ENCODE results near the gene CAMTA1.

DNA sequence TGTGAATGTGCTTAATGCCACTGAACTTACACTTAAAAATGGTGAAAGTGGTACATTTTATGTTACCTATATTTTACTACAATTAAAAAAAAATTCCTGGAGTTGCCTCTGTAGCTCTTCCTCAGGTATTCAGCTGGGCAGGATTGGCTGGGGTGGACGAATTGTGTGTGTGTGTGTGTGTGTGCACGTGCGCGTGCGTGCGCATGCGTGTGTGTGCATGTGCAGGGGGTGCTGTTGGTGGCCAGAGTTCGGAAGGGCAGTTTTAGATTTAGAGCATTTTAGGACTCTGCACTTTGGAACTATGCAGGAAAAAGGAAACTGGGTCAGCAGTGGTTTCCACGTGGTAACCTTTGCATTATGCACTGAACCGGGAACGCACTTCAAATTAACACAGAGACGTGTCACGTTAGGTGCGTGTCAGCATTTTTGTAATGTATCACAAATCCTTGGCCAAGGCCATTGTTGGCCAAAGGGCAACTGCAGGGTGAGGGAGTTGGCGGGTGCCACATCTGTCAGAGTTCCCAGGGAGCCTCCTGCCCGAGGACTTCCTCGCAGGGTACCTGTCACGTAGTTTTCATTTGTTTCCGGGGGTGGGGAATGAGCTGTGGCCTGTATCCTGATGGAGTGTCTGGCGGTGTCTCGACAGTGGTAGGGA, 312.8 kb downstream of the CAMTA1 start:
- TF ChIP-seq, protein P1, sequence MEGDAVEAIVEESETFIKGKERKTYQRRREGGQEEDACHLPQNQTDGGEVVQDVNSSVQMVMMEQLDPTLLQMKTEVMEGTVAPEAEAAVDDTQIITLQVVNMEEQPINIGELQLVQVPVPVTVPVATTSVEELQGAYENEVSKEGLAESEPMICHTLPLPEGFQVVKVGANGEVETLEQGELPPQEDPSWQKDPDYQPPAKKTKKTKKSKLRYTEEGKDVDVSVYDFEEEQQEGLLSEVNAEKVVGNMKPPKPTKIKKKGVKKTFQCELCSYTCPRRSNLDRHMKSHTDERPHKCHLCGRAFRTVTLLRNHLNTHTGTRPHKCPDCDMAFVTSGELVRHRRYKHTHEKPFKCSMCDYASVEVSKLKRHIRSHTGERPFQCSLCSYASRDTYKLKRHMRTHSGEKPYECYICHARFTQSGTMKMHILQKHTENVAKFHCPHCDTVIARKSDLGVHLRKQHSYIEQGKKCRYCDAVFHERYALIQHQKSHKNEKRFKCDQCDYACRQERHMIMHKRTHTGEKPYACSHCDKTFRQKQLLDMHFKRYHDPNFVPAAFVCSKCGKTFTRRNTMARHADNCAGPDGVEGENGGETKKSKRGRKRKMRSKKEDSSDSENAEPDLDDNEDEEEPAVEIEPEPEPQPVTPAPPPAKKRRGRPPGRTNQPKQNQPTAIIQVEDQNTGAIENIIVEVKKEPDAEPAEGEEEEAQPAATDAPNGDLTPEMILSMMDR (IDR thresholded peaks at IDR 0.05; ENCODE audit: poor library complexity, severe bottlenecking): no peak
- TF ChIP-seq RAD21 (conservative IDR thresholded peaks at IDR 0.05): no peak
- no peak for TF ChIP-seq POLR2AphosphoS5 (IDR thresholded peaks at IDR 0.05)

Measured in neural cell (in vitro differentiated cells).